Urinary bladder (tissue), 4 donors: ENCODE results near the gene SORCS2. TPM values are rescaled to one million over a fixed set of nuclear protein-coding genes. Genes with fewer than 3 reads are reported as not detected.
"Not testable (repeated sequence)": the region's sequence is repeated elsewhere in the genome, so short reads cannot be mapped to it uniquely, and the experiment has no call there.

Experiments
- DNase-seq: peaks from one replicate; pipeline ENCODE4 v3.0.0-alpha.2; 2015; ENCODE audit errors: extremely low spot score
- H3K27ac ChIP-seq: one replicate; pipeline ENCODE4 v1.5.1; 2013; ENCODE audit warnings: low read depth, mild to moderate bottlenecking, moderate library complexity
- H3K36me3 ChIP-seq: one replicate; pipeline ENCODE4 v1.6.1; 2013; ENCODE audit warnings: mild to moderate bottlenecking, moderate library complexity; ENCODE audit not compliant: insufficient read depth
- H3K4me1 ChIP-seq: one replicate; pipeline ENCODE4 v1.6.1; 2013; ENCODE audit warnings: mild to moderate bottlenecking, moderate library complexity; ENCODE audit not compliant: insufficient read depth
- H3K4me3 ChIP-seq: one replicate; pipeline ENCODE4 v1.5.1; 2013; ENCODE audit warnings: low read depth, low read length
- WGBS: extraction: QIAGEN DNeasy Blood & Tissue Kit; methylation state at CpG from one replicate; pipeline ENCODE4 v1.1.7; 2013; 5-methylcytosine and 5-hydroxymethylcytosine counted together
- polyA plus RNA-seq: library from polyadenylated mRNA; stranded (reverse); fragments of 200-250 nt; gene quantifications from one replicate; pipeline ENCODE4 v1.2.3, GENCODE V29; 2013
- total RNA-seq: library from RNA; depleted of rRNA; stranded (reverse); fragments of >200 nt; gene quantifications from one replicate; pipeline ENCODE4 v1.2.3, GENCODE V29; 2014
- donor health status: healthy with polysubstance abuse.
- donor health status: healthy.

SORCS2 gene
- total and polyA plus RNA-seq, 2 donors: 5.3 to 10.8 TPM

DNA sequence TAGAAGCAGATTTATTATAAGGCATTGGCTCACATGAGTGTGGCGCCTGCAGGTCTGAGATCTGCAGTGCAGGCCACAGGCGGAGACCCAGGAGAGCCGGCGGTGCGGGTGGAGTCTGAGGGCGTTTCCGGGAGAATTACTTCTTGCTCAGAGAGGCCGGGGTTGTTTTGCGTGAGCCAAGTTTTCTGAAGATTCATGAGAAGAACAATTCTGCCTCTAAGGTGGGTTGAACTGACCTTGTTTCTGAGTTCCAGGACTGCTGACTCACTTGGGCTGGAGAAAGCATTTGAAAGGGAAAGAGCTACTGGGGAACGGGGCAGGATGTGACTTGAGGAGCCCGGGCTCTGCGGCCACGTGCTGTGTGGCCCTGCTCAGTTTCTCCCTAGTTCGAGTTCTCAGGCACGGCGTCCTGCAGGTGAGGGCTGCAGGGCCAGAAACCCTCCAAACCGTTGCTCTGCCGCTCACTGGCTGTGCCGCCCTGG is 36.7 kb upstream of the SORCS2 start:
- H3K27ac ChIP-seq: peak overlapping the region; percentile 24
- H3K36me3 ChIP-seq: no peaks in the 10 kb centered on the region
- no peak overlapping the region for H3K4me3 ChIP-seq
- H3K4me1 ChIP-seq: no peaks in the 10 kb centered on the region
- WGBS: 57% methylated on average over 19 of the region's 19 CpGs
- DNase-seq: peak; percentile 37

DNA sequence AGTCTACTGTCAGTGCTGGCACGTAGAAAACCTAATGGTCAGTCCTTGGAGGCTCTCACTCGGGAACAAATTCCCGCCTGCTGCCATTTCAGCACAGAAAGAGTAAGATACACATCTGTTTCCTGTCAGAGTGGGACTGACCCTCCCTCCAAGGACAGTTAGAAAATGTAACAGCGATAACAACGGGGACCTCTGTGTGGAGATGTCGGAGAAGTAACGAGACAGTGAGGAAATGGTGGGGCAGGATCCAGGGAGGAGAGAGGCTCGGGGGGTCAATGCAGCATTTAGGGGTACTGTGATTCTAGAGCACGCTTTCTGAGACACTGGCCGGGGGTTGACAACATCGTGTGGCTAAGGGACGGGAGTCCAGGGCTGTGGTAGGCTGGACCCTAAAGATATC is 36.0 kb upstream of the SORCS2 start:
- Histone ChIP-seq H3K36me3 (no peaks in the 10 kb centered on the region), H3K4me3 (no peak overlapping the region), H3K27ac (no peak overlapping the region), H3K4me1 (no peaks in the 10 kb centered on the region)
- DNase-seq: no peak
- 50% methylated on average over 12 of the region's 12 CpGs for WGBS

DNA sequence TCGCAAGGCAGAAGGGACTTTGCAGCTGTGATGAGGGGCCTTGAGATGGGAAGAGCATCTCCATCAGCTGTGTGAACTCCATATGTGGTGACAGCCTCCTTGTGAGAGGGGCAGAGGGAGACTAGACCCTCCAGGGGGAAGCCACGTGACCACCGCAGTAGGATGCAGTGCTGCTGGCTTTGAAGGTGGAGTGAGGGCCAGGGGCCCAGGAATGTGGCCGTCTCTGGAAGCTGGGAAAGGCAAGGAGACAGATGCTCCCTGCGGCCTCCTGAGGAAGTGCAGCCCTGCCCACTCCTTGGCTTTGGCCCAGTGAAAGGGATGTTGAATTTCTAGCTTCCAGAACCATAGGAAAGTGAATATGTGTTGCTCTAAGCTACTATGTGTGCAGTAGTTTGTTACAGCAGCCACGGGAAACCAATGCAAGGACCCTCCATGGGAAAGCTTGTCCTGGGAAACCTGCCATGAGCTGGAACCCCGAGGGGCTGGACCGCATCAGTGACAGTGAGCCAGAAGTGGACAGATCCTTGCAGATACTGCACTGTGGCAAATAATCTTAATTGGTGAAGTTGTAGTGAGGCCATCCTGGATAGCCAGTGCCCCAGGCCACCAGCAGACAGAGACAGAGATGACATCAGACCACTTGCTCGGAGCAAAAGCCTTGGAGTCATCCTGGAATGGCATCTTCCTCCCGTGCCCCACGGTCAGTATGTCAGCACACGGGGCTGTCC is 35.4 kb upstream of the SORCS2 start:
- no peak for DNase-seq
- H3K27ac ChIP-seq: no peak overlapping the region
- 58% methylated on average over 12 of the region's 12 CpGs for WGBS
- no peaks in the 10 kb centered on the region for H3K36me3 ChIP-seq
- no peaks in the 10 kb centered on the region for H3K4me1 ChIP-seq
- no peak overlapping the region for H3K4me3 ChIP-seq

DNA sequence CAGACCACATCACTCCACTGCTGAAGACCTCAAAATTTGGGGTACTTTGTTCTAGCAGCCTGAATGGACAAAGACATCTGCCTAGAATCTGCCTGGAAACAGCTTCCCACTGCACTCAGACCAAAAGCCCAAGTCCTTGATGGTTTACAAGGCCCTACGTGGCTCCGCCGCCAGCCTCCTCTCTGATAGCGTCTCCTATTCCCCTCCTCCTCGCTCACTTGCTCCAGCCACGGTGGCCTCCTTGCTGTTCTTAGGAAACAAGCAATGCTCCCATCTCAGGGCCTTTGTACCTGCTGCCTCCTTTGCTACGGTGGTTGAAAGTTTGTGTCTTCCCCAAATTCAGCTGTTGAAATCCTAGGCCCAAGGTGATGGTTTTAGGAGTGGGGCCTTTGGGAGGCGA is 34.7 kb upstream of the SORCS2 start:
- Histone ChIP-seq H3K4me1 (no peaks in the 10 kb centered on the region), H3K27ac (no peak overlapping the region), H3K4me3 (no peak overlapping the region), H3K36me3 (no peaks in the 10 kb centered on the region)
- WGBS: 81% methylated on average over 8 of the region's 8 CpGs
- DNase-seq: no peak

DNA sequence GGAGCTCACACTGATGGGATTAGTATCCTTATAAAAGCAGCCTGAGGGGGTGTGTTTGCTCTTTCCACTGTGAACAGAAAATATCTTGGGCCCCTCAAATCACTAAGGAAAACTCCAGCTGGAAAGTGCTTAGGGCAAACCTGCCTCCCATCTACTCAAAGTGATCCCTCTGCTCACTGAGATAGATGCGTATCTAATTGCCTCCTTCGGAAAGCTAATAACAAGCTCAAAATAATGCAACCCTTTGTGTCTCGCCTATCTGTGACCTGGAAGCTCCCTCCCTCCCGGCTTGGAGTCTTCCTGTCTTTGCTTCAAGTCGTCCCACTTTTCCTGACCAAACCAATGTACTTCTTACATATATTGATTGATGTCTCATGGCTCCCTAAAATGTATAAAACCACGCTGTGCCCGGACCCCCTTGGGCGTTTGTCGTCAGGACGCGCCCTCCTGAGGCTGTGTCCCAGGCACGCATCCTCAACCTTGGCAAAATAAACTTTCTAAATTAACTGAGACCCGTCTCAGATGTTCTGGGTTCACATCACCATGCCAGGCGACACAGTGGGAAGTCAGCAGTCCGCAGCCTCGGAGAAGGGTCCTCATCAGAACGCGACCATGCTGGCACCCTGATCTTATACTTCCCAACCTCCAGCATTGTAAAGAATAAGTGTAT is 34.1 kb upstream of the SORCS2 start:
- no peaks in the 10 kb centered on the region for H3K36me3 ChIP-seq
- no peak for DNase-seq
- H3K4me1 ChIP-seq: no peaks in the 10 kb centered on the region
- H3K4me3 ChIP-seq: no peak overlapping the region
- 94% methylated on average over 18 of the region's 18 CpGs for WGBS
- H3K27ac ChIP-seq: no peak overlapping the region

DNA sequence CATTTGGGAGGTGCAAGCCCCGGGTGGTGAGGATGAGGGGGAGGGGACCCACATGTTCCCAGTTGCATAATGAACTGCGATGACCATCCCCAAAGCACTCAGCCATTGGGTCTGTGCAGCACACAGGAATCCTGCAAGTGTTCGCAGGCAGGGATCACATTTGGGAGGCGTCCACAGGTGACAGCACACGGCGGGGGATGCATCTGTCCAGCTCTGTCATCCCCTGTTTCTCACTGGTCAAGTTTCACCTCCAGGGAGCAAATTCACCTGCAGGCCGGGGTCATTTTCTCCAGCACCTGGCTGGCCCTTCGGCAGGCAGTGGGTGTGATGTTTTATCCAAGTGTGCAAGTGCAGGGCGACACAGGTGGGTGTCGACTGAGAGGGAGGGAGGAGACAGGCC is 33.3 kb upstream of the SORCS2 start:
- Histone ChIP-seq H3K4me1 (no peaks in the 10 kb centered on the region), H3K36me3 (no peaks in the 10 kb centered on the region), H3K27ac (no peak overlapping the region), H3K4me3 (no peak overlapping the region)
- 82% methylated on average over 10 of the region's 10 CpGs for whole genome bisulfite sequencing
- DNase-seq: no peak

DNA sequence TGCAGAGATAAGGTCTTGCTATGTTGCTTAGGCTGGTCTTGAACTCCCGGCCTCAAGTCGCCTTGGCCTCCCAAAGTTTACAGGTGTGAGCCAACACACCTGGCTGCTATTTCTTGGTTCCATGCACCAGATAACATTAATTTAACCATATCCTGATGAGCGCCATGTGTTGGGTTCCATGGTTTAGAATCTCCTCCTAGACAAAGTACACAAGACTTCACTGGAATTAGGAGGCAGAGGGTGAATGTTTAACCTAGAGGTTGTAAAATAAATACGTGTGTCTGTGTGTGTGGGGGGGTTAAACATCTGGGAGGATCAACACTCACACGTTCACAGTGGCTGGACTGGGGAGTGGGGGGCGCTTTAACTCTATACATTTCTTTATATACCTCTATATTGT is 32.4 kb upstream of the SORCS2 start:
- Histone ChIP-seq H3K27ac (no peak overlapping the region), H3K4me1 (no peaks in the 10 kb centered on the region), H3K36me3 (no peaks in the 10 kb centered on the region), H3K4me3 (no peak overlapping the region)
- 79% methylated on average over 6 of the region's 6 CpGs for WGBS
- no peak for DNase-seq

DNA sequence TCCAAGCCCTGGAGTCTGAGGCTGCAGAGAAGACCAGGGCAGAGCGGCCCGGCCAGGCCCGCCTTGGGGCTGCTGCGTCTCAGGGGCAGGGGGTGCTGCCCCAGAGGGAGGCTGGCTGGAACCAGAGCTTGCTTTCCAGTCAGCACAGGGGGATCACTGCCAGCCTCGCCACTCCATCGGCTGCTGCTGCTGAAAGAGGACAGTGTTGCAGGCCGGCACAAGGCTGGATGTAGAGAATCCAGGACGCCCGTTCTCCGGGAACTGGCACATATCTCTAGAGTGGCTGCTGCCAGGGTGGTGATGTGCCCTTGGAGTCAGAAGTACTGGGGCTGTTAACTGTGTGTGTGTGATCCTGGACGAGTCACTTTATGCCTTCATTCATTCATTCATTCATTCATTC is 31.9 kb upstream of the SORCS2 start:
- Histone ChIP-seq H3K27ac (no peak overlapping the region), H3K4me1 (no peaks in the 10 kb centered on the region), H3K4me3 (no peak overlapping the region), H3K36me3 (no peaks in the 10 kb centered on the region)
- WGBS: 89% methylated on average over 11 of the region's 11 CpGs
- DNase-seq: no peak

DNA sequence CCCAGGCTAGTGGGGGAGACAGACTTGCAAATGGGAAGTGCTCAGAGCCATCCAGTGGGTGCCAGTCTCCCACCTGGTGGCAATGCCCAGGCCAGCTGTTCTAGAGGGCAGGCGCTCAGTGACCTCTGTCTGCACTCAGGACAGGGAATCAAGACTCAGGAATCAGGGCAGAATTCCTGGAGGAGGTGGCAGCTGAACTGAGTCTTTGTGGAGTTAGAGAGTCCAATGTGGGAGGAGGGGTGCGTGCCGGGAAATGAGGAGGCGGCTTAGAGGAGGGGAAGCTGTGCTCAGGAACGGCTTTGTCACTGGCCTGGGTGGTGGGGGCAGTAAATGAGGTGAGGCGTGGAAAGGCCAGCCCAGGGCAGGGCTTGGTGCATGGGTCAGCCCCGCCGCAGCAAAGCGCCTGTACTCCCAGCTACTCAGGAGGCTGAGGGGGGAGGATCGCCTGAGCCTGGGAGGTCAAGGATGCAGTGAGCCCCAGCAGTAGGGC is 31.3 kb upstream of the SORCS2 start:
- no peaks in the 10 kb centered on the region for H3K4me1 ChIP-seq
- H3K27ac ChIP-seq: no peak overlapping the region
- DNase-seq: no peak
- H3K4me3 ChIP-seq: no peak overlapping the region
- no peaks in the 10 kb centered on the region for H3K36me3 ChIP-seq
- 96% methylated on average over 10 of the region's 10 CpGs for WGBS

DNA sequence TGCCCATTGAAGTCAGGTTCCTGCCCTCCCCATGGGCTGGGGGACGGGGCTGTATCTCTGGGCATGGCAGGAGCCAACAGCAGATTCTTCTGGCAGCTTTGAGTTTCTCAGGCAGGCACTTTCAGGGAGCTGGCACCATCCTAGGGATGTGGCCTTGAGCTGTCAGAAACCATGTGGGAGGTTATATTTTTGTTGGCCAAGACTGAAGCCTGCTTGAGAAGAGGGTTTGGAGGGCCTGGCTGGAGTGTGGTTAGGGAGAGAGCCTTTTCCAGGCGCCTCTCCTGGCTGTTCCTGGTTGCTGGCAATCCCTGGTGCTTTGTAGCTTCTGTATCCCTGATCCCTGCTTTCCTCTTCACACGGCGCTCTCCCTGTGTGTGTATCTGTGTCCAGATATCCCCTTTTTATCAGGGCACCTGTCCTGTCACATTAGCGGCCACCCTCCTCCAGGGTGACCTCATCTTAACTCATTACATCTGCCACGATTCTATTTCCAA is 30.6 kb upstream of the SORCS2 start:
- 87% methylated on average over 6 of the region's 6 CpGs for WGBS
- DNase-seq: no peak
- H3K27ac ChIP-seq: no peak overlapping the region

DNA sequence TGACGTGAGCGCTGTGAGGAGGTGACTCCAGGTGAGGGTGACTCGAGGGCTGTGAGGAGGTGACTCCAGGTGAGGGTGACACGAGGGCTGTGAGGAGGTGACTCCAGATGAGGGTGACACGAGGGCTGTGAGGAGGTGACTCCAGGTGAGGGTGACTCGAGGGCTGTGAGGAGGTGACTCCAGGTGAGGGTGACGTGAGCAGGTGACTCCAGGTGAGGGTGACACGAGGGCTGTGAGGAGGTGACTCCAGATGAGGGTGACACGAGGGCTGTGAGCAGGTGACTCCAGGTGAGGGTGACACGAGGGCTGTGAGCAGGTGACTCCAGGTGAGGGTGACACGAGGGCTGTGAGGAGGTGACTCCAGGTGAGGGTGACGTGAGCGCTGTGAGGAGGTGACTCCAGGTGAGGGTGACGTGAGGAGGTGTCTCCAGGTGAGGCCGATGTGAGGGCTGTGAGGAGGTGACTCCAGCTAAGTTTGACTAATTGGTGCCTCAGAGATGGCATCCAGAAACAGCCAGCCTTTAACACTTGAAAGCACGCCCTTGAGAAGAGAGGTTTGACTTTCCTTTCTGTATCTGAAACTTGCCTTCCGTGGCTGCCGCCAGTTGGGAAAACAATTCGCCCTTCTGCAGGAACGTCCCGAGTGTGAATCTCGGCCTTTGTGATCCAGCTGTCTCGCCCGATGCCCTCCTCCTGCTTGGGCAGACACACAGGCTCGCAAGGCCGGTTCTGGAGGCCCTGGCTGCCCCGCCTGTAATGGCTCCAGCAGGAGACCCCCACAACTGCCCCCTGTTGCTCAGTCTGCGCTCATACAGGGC is 27.1 kb upstream of the SORCS2 start:
- DNase-seq: not testable (repeated sequence)
- WGBS: 87% methylated on average over 28 of the region's 28 CpGs

More for the DNA sequence above, 30.6 kb upstream of the SORCS2 start:
- Histone ChIP-seq H3K4me3 (no peak overlapping the region), H3K4me1 (no peaks in the 10 kb centered on the region), H3K36me3 (no peaks in the 10 kb centered on the region)

DNA sequence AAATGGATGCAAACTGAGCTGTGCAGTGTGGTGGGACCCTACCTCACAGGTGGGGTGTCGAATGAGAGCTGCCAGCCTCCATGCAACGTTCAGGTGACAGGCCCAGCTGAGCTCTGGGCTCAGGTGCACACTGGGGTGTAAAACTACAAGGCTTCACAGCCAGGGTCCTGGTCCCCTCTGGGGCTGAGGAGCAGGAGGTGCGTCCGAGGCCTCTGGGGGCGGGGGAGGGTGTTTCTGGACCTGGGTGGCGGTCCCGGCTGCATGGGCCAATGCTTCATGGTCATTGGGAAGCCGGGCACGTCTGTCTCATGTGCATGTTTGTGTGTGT is 26.5 kb upstream of the SORCS2 start:
- DNase-seq: no peak
- WGBS: 94% methylated on average over 9 of the region's 9 CpGs

More for the DNA sequence above, 27.1 kb upstream of the SORCS2 start:
- not testable (repeated sequence) for H3K4me3 ChIP-seq, H3K27ac ChIP-seq, H3K36me3 ChIP-seq, H3K4me1 ChIP-seq

DNA sequence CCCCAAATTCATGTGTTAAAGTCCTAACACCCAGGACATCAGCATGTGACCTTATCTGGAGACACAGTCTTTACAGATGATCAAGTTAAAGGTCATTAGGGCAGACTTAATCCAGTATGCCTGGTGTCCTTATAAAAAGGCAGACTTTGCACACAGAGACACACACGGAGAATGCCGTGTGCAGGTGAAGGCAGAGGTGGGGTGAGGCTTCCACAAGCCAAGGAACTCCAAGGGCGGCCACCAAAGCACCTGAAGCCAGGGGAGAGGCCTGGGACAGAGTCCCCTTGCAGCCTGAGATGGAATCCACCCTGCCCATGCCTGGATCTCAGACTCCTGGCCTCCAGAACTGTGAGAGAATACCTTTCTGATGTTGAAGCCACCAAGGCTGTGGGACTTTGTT is 26.1 kb upstream of the SORCS2 start:
- H3K4me1 ChIP-seq: no peaks in the 10 kb centered on the region
- no peaks in the 10 kb centered on the region for H3K36me3 ChIP-seq
- H3K4me3 ChIP-seq: no peak overlapping the region
- H3K27ac ChIP-seq: no peak overlapping the region
- no peak for DNase-seq
- 96% methylated on average over 3 of the region's 3 CpGs for WGBS

More for the DNA sequence above, 26.5 kb upstream of the SORCS2 start:
- no peak overlapping the region for H3K27ac ChIP-seq
- no peak overlapping the region for H3K4me3 ChIP-seq
- no peaks in the 10 kb centered on the region for H3K4me1 ChIP-seq
- H3K36me3 ChIP-seq: no peaks in the 10 kb centered on the region
